GM18508 (cell line): Measurements from ENCODE around the gene ITPR1.

Source experiments
- ATAC-seq: cut with Tn5 transposase; IDR thresholded peaks from one replicate; pipeline ENCODE4 v1.9.1; 2021; ENCODE audit warnings: moderate number of reproducible peaks; ENCODE audit not compliant: insufficient read depth, unreplicated experiment

Gene ITPR1

GRCh38 chr3:4564928-4565586 is 71.9 kb downstream of the ITPR1 start:
- ATAC-seq: no peak

- ATAC-seq: no peak
These were observed 72.8 kb downstream of the ITPR1 start for GRCh38 chr3:4565809-4566501.

- ATAC-seq: no peak
These were observed 75.7 kb downstream of the ITPR1 start for GRCh38 chr3:4568841-4569240.

GRCh38 chr3:4570840-4571621 is 77.9 kb downstream of the ITPR1 start:
- ATAC-seq: no peak

- ATAC-seq: no peak
These were observed 78.7 kb downstream of the ITPR1 start for GRCh38 chr3:4571690-4572334.

GRCh38 chr3:4573153-4573552 is 80.0 kb downstream of the ITPR1 start:
- ATAC-seq: no peak

GRCh38 chr3:4574426-4574965 is 81.3 kb downstream of the ITPR1 start:
- ATAC-seq: no peak

- no peak for ATAC-seq
These were observed 82.2 kb downstream of the ITPR1 start for GRCh38 chr3:4575381-4575780.

GRCh38 chr3:4577721-4578120 is 84.6 kb downstream of the ITPR1 start:
- ATAC-seq: no peak

GRCh38 chr3:4580346-4581123 is 87.4 kb downstream of the ITPR1 start:
- no peak for ATAC-seq

- no peak for ATAC-seq
These were observed 87.9 kb downstream of the ITPR1 start for GRCh38 chr3:4581124-4581424.

- ATAC-seq: no peak
These were observed 88.3 kb downstream of the ITPR1 start for GRCh38 chr3:4581498-4581897.

GRCh38 chr3:4581920-4582611 is 88.9 kb downstream of the ITPR1 start:
- no peak for ATAC-seq

- no peak for ATAC-seq
These were observed 89.5 kb downstream of the ITPR1 start for GRCh38 chr3:4582624-4583023.

- ATAC-seq: no peak
These were observed 90.3 kb downstream of the ITPR1 start for GRCh38 chr3:4583416-4583815.

GRCh38 chr3:4584456-4585249 is 91.5 kb downstream of the ITPR1 start:
- no peak for ATAC-seq

GRCh38 chr3:4586381-4586780 is 93.2 kb downstream of the ITPR1 start:
- no peak for ATAC-seq

GRCh38 chr3:4587061-4587837 is 94.1 kb downstream of the ITPR1 start:
- no peak for ATAC-seq
